ENCODE results near the gene NF2.

NF2 gene

GRCh38 chr22:29702931-29703501 lies 99.6 kb downstream of the NF2 start:
- no peaks in the 10 kb centered on the region for H3K27me3 ChIP-seq (replicated peaks)
- no peaks in the 10 kb centered on the region for H3K36me3 ChIP-seq (replicated peaks)
- in situ Hi-C loops (cut with HindIII; ENCODE audit: low pct_ligation_motif_present, low sequenced_read_pairs): no loop called here
- no peak overlapping the region for H3K27ac ChIP-seq
- no peak overlapping the region for H3K4me3 ChIP-seq (ENCODE audit: low read depth, low read length)
- TF ChIP-seq, protein P1, sequence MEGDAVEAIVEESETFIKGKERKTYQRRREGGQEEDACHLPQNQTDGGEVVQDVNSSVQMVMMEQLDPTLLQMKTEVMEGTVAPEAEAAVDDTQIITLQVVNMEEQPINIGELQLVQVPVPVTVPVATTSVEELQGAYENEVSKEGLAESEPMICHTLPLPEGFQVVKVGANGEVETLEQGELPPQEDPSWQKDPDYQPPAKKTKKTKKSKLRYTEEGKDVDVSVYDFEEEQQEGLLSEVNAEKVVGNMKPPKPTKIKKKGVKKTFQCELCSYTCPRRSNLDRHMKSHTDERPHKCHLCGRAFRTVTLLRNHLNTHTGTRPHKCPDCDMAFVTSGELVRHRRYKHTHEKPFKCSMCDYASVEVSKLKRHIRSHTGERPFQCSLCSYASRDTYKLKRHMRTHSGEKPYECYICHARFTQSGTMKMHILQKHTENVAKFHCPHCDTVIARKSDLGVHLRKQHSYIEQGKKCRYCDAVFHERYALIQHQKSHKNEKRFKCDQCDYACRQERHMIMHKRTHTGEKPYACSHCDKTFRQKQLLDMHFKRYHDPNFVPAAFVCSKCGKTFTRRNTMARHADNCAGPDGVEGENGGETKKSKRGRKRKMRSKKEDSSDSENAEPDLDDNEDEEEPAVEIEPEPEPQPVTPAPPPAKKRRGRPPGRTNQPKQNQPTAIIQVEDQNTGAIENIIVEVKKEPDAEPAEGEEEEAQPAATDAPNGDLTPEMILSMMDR (IDR thresholded peaks at IDR 0.05; ENCODE audit: low read depth, low read length, missing control alignments): no peak
- no peak for DNase-seq

DNA sequence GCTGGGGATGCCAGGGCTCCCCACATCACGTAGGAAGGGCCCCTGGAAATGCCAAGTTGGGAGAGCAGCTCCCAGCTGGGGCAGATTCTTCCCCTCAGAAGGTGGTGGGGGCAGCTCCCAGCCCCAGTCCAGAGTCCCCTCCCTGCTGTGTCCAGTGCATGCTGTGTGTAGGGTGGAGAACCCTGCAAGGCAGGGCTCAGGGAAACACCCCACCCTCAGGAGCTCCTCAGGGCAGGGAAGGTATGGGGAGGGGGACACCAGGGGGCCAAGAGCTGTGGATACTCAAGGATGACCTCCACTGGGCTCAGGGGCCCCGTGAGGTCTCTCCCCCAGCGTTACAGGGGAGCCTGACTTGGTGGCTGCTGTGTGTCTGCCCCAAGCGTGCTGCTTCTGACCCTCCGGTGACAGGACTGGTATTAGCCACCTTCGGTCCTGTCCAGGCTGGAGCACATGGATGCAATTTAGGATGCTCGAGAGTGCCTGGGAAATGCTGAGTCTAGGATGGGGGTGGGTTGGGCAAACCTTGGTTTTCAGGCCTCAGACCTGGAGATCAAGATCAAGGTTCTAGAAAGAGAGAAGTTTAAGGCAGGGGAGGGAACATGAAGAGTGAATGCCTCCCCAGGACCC lies 100.2 kb downstream of the NF2 start:
- no peak for DNase-seq
- Histone ChIP-seq H3K4me3 (ENCODE audit: low read depth, low read length) (no peak overlapping the region), H3K27ac (no peak overlapping the region), H3K27me3 (replicated peaks) (no peaks in the 10 kb centered on the region), H3K36me3 (replicated peaks) (no peaks in the 10 kb centered on the region)
- in situ Hi-C loops (cut with HindIII; ENCODE audit: low pct_ligation_motif_present, low sequenced_read_pairs): no loop called here
- TF ChIP-seq, protein P1 (IDR thresholded peaks at IDR 0.05; ENCODE audit: low read depth, low read length, missing control alignments): no peak

DNA sequence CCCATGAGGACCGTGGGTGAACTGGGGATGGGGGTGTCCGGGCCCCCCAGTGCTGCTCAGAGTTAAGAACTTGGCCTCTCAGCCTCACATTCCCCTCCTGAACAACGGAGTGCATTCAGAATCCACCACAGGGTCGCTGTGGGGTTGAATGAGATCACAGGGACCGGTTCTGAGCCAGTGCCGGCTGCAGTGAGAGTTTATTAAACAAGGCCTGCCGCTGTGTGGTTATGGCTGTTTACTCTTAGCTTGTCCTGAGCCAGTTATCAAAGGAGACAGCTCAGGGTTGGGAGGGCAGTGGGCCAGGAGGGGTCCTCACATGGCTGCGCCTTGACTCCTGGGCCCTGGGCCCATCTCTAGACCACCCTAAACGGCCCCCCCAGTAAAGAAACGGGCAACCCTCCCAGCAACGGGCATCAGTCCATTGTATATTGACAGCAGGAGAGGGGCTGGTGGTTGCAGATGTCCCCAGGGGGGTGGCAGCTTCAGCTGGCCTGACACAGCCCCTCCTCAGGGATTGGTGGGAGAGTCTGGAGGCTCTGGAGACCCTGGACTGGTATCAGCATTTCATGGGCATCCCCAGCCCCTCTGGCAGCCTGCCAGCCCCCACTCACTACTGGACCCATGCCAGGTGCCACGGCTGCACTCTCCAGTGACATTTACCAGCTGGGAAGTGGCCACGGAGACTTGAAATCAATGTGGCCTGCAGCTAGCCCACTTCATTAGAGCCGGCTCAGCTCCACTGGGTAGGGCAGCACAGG lies 101.3 kb downstream of the NF2 start:
- H3K27me3 ChIP-seq (replicated peaks): no peaks in the 10 kb centered on the region
- peak; percentile 38 for DNase-seq
- no peak overlapping the region for H3K4me3 ChIP-seq (ENCODE audit: low read depth, low read length)
- H3K36me3 ChIP-seq (replicated peaks): no peaks in the 10 kb centered on the region
- TF ChIP-seq, protein P1 (IDR thresholded peaks at IDR 0.05; ENCODE audit: low read depth, low read length, missing control alignments): no peak
- in situ Hi-C loops (cut with HindIII; ENCODE audit: low pct_ligation_motif_present, low sequenced_read_pairs): no loop called here
- no peak overlapping the region for H3K27ac ChIP-seq

DNA sequence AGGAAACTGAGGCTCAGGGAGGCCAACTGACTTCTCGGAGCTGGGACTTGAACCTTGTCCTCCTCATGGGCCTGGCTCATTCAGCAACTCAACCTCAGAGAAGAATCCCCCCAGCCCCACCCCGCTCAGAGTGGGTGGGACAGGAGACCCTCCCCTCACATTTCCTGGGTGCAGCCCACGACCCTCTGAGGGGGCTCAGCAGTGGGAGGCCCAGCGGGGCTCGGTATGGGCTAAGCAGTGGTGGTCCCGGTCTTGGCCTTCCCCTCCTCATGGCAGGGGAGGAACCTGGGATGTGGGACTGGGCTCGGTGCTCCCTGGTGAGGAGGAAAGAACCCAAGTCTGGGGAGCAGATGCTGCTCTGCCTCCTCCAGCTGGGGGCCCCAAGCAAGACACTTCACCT lies 102.2 kb downstream of the NF2 start:
- no peak for DNase-seq
- H3K27me3 ChIP-seq (replicated peaks): no peaks in the 10 kb centered on the region
- no peaks in the 10 kb centered on the region for H3K36me3 ChIP-seq (replicated peaks)
- in situ Hi-C loops (cut with HindIII; ENCODE audit: low pct_ligation_motif_present, low sequenced_read_pairs): no loop called here
- no peak overlapping the region for H3K27ac ChIP-seq
- TF ChIP-seq, protein P1 (IDR thresholded peaks at IDR 0.05; ENCODE audit: low read depth, low read length, missing control alignments): no peak
- H3K4me3 ChIP-seq (ENCODE audit: low read depth, low read length): no peak overlapping the region

- in situ Hi-C loops (cut with HindIII; ENCODE audit: low pct_ligation_motif_present, low sequenced_read_pairs): no loop called here
- Histone ChIP-seq H3K27me3 (replicated peaks) (no peaks in the 10 kb centered on the region), H3K4me3 (ENCODE audit: low read depth, low read length) (no peak overlapping the region), H3K36me3 (replicated peaks) (no peaks in the 10 kb centered on the region), H3K27ac (no peak overlapping the region)
- TF ChIP-seq, protein P1 (IDR thresholded peaks at IDR 0.05; ENCODE audit: low read depth, low read length, missing control alignments): no peak
- DNase-seq: no peak
These were observed 103.1 kb downstream of the NF2 start for GRCh38 chr22:29706486-29706885.

All from brain microvascular endothelial cell (primary cell).